GM12891 (cell line): ENCODE measurements around the gene SOD3.

Experiments used
- POLR2A ChIP-seq: IDR thresholded peaks from 2 replicates; pipeline ENCODE4 v1.6.1; 2011; ENCODE audit warnings: low read depth, low read length, control low read depth
- TAF1 ChIP-seq: IDR thresholded peaks from 2 replicates; pipeline ENCODE4 v1.6.1; 2011; ENCODE audit warnings: low read depth, low read length, control low read depth

GRCh38 chr4:24843096-24843495 lies 47.7 kb downstream of the SOD3 start:
- TF ChIP-seq POLR2A (no peak), TAF1 (no peak)
